ENCODE data around the gene ARMC12.

The ARMC12 gene

DNA sequence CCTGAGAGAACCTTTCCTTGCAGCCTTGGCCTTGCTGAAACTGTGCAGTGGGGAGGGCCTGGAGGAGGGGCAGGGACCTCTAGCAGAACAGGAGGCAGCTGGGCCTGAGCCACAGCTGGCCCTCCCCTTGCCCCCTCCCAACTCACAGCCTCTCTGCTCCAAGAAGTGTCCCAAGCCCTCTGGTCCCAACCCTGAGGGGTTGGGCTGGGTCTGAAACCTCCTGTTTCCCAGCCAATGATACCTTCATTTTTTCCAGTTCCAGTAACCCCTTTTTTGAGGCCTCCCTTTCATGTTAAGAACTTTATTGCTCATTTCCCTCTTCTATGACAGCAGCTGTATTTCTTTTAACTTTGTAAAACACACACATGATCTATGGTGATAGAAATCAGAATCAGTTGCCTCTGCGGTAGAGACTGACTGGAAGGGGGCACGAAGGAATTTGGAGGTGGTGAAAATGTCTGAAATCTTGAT lies 17.9 kb upstream of the ARMC12 start:
- TF ChIP-seq, protein P1, sequence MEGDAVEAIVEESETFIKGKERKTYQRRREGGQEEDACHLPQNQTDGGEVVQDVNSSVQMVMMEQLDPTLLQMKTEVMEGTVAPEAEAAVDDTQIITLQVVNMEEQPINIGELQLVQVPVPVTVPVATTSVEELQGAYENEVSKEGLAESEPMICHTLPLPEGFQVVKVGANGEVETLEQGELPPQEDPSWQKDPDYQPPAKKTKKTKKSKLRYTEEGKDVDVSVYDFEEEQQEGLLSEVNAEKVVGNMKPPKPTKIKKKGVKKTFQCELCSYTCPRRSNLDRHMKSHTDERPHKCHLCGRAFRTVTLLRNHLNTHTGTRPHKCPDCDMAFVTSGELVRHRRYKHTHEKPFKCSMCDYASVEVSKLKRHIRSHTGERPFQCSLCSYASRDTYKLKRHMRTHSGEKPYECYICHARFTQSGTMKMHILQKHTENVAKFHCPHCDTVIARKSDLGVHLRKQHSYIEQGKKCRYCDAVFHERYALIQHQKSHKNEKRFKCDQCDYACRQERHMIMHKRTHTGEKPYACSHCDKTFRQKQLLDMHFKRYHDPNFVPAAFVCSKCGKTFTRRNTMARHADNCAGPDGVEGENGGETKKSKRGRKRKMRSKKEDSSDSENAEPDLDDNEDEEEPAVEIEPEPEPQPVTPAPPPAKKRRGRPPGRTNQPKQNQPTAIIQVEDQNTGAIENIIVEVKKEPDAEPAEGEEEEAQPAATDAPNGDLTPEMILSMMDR (IDR thresholded peaks at IDR 0.05; ENCODE audit: low read depth, low read length), result no peak
- peak overlapping the region in 1 of 2 donors; percentile 47 for H3K4me3 ChIP-seq (replicated peaks in 1 of 2; ENCODE audit: low read depth in 2 of 2, low read length in 2 of 2)
- DNase-seq (ENCODE audit: low read depth in 2 of 2), result no peak

DNA sequence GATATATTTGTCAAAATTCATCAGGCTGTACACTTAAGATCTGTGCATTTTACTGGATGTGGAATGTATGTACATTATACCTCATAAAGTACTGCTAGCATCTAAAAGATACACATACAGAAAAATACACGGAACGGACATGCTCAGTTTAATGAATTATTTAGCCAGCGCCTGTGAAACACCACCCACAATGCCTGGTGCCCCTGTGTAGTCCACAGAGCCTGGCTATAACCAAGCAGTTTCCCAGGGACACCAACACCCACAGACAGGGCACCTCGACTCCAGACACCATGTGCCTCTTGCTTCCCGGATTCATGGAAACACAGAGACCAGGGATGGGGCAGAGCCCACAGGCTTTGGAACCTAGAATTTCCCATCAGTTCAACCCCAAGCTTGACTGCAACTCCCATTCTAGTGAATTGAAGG lies 17.4 kb upstream of the ARMC12 start:
- no peak for DNase-seq (ENCODE audit: low read depth in 2 of 2)
- H3K4me3 ChIP-seq (replicated peaks in 1 of 2; ENCODE audit: low read depth in 2 of 2, low read length in 2 of 2), result peak overlapping the region in 1 of 2 donors; percentile 47
- TF ChIP-seq, protein P1 (IDR thresholded peaks at IDR 0.05; ENCODE audit: low read depth, low read length), result no peak

DNA sequence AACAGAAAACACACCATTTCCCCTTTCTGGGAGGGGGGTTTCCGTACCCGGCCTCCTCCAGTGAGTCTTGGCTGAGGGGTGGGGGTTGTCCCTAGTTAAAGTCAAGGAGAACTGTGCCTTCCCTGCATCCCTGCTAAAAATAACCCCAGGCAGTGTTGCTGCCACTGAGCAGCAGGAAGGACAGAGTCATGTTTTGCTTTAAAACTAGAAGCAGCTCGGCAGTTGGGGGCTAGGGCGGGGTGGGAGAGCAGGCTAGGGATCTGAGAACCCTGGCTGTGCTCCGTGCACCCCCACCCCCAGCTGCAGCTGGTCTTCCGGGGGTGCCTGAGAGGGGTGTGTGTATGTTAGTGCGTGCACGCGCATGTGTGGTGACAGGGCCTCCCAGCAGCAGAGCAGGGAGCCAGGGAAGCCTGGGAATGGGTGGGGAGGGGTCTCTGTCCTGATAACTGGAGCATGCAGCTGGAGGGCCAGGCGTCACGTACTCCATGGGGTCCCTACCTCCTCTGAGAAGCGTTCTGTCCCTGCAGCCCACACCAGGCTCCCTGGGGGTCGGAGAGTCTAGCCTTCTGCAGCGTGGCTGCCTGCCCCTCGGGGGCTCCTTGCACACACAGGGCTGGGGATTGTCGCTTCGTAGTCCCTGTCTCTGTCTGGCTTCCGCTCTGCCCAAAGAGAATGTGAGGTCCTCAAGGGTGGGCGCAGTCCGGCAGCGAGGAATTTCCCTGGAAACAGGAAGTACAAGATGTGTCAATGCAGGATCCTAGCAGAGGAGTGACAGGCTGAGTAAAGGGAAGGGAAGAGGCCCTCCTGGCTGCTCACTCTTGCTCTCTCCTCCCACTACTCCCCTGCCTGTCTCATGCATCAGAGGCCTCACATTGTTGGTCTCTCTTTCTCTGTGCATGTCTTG lies 16.8 kb upstream of the ARMC12 start:
- peak overlapping the region; percentile 27 to 47 for H3K4me3 ChIP-seq (replicated peaks in 1 of 2; ENCODE audit: low read depth in 2 of 2, low read length in 2 of 2)
- peak; percentile 60 for DNase-seq (ENCODE audit: low read depth in 2 of 2)
- TF ChIP-seq, protein P1 (IDR thresholded peaks at IDR 0.05; ENCODE audit: low read depth, low read length), result no peak

- DNase-seq (ENCODE audit: low read depth in 2 of 2), result peak in 1 of 2 donors; percentile 56
- TF ChIP-seq, protein P1 (IDR thresholded peaks at IDR 0.05; ENCODE audit: low read depth, low read length), result no peak
- H3K4me3 ChIP-seq (replicated peaks in 1 of 2; ENCODE audit: low read depth in 2 of 2, low read length in 2 of 2), result no peak overlapping the region
These were observed 14.6 kb upstream of the ARMC12 start for GRCh38 chr6:35722121-35722761.

DNA sequence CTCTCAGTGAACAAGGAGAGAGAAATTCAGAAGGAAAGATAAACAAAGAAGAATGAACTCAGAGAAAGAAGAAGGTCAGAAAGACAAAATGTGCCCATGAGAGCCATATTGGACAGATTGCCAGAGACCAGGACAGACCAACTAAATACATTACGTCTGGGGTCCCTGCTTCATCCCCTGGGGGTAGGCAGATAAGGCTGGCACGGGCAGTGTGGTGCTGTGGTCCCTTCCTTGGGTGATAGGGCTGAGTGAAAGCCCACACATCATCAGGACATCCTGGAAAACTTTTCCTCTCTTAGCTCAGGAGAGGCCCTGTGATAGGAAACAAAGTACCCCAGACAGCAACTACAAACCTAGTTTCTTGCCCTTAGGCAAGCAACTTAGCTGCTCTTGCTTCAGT lies 13.2 kb upstream of the ARMC12 start:
- TF ChIP-seq, protein P1 (IDR thresholded peaks at IDR 0.05; ENCODE audit: low read depth, low read length), result no peak
- H3K4me3 ChIP-seq (replicated peaks in 1 of 2; ENCODE audit: low read depth in 2 of 2, low read length in 2 of 2), result no peak overlapping the region
- DNase-seq (ENCODE audit: low read depth in 2 of 2), result no peak

DNA sequence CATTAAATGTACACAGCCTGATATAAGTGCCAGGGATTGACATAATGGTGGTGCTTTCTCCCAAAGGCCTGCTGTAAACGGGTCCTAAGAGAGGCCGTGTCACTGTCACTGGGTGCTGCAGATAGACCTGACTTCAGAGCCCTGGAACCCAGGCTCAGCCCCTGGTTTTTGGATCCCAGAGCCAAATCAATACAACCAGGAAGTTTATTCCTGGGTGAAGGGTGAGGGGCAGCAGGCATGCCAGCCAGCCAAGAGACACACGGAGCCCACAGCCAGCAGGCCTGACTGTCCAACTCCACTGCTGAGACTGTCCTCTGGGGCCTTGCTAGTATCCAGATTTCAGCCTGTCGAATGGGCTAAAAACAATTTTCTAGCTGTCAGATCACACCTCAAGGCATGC lies 12.8 kb upstream of the ARMC12 start:
- H3K4me3 ChIP-seq (replicated peaks in 1 of 2; ENCODE audit: low read depth in 2 of 2, low read length in 2 of 2), result no peak overlapping the region
- TF ChIP-seq, protein P1 (IDR thresholded peaks at IDR 0.05; ENCODE audit: low read depth, low read length), result no peak
- DNase-seq (ENCODE audit: low read depth in 2 of 2), result no peak
